CD14-positive monocyte (primary cell): ENCODE results near the gene CT45A1. TPM values are rescaled to one million over a fixed set of nuclear protein-coding genes. Genes with fewer than 3 reads are reported as not detected.
"Not testable (repeated sequence)": the region's sequence is repeated elsewhere in the genome, so short reads cannot be mapped to it uniquely, and the experiment has no call there.

Source experiments
- DNase-seq, 3 donors: peaks; one replicate each; pipeline ENCODE4 v3.0.0-alpha.2; 2011 to 2022
- H2AFZ ChIP-seq: 2 replicates; pipeline ENCODE4 v1.6.0; 2012; ENCODE audit warnings: mild to moderate bottlenecking, low read depth, low read length, inconsistent platforms; ENCODE audit not compliant: insufficient read depth, poor library complexity, severe bottlenecking
- H3K27ac ChIP-seq, 2 donors: 1 replicate in 1 of 2; 2 replicates in 1 of 2; pipeline ENCODE4 v1.5.1; 2012 to 2013; ENCODE audit warnings: low read length in 2 of 2, control low read depth in 1 of 2, inconsistent platforms in 1 of 2, low read depth in 1 of 2, mild to moderate bottlenecking in 1 of 2
- H3K27me3 ChIP-seq, 2 donors: one replicate each; pipeline versions ENCODE4 v1.6.0 to v1.6.1; 2011 to 2013; ENCODE audit warnings: low read length in 2 of 2; ENCODE audit not compliant: control insufficient read depth in 2 of 2, insufficient read depth in 2 of 2
- H3K36me3 ChIP-seq, 2 donors: replicated peaks in 1 of 2; 1 replicate in 1 of 2; 2 replicates in 1 of 2; pipeline versions ENCODE4 v1.5.1 to v1.6.1; 2012 to 2013; ENCODE audit warnings: low read length in 2 of 2, control low read depth in 1 of 2, inconsistent platforms in 1 of 2, mild to moderate bottlenecking in 1 of 2; ENCODE audit not compliant: insufficient read depth in 2 of 2, control insufficient read depth in 1 of 2
- H3K4me1 ChIP-seq, 2 donors: 1 replicate in 1 of 2; 2 replicates in 1 of 2; pipeline versions ENCODE4 v1.5.1 to v1.6.1; 2012 to 2013; ENCODE audit warnings: low read length in 2 of 2, control low read depth in 1 of 2, inconsistent platforms in 1 of 2, mild to moderate bottlenecking in 1 of 2, moderate library complexity in 1 of 2; ENCODE audit not compliant: insufficient read depth in 2 of 2, control insufficient read depth in 1 of 2
- H3K4me2 ChIP-seq: replicated peaks from 2 replicates; pipeline ENCODE3; 2012; ENCODE audit warnings: low read length, moderate library complexity, mild to moderate bottlenecking; ENCODE audit not compliant: poor library complexity, severe bottlenecking; ENCODE audit errors: extremely low read depth
- H3K4me3 ChIP-seq, 3 experiments: fragments of 200-600 bp in 1 of 3; sonication (generic) in 1 of 3; replicated peaks in 1 of 3; 1 replicate in 2 of 3; 2 replicates in 1 of 3; pipeline ENCODE4 v1.5.1; 2011 to 2013; ENCODE audit warnings: low read length in 3 of 3, mild to moderate bottlenecking in 3 of 3, control low read depth in 2 of 3, low read depth in 2 of 3, inconsistent platforms in 1 of 3, moderate library complexity in 1 of 3
- H3K79me2 ChIP-seq: 2 replicates; pipeline ENCODE4 v1.6.0; 2012; ENCODE audit warnings: mild to moderate bottlenecking, control low read depth, inconsistent platforms, low read length, moderate library complexity; ENCODE audit not compliant: insufficient read depth
- H3K9ac ChIP-seq: 2 replicates; pipeline ENCODE4 v1.6.0; 2017; ENCODE audit warnings: low read length, mild to moderate bottlenecking; ENCODE audit not compliant: insufficient read depth, poor library complexity, severe bottlenecking
- H3K9me3 ChIP-seq, 2 donors: replicated peaks in 1 of 2; 1 replicate in 1 of 2; 2 replicates in 1 of 2; pipeline versions ENCODE4 v1.5.1 to v1.6.1; 2012 to 2013; ENCODE audit warnings: low read length in 2 of 2, control low read depth in 1 of 2; ENCODE audit not compliant: control insufficient read depth in 1 of 2, insufficient read depth in 1 of 2
- H4K20me1 ChIP-seq: 2 replicates; pipeline ENCODE4 v1.6.0; 2012; ENCODE audit warnings: mild to moderate bottlenecking, low read length, control low read depth, moderate library complexity; ENCODE audit not compliant: insufficient read depth
- H3K27ac Mint-ChIP-seq, 7 donors: one replicate each; pipeline ENCODE4 v1.8.0; 2020; ENCODE audit warnings: mild to moderate bottlenecking in 7 of 7, mixed read lengths in 7 of 7, moderate library complexity in 6 of 7, inconsistent platforms in 2 of 7
- H3K27me3 Mint-ChIP-seq, 3 donors: one replicate each; pipeline ENCODE4 v1.8.0; 2021 to 2022; ENCODE audit warnings: low read depth in 3 of 3, mild to moderate bottlenecking in 3 of 3, mixed read lengths in 3 of 3, moderate library complexity in 3 of 3, inconsistent platforms in 1 of 3
- H3K36me3 Mint-ChIP-seq, 2 donors: one replicate each; pipeline ENCODE4 v1.8.0; 2020; ENCODE audit warnings: mixed read lengths in 2 of 2, inconsistent platforms in 1 of 2, mild to moderate bottlenecking in 1 of 2
- H3K4me1 Mint-ChIP-seq: one replicate; pipeline ENCODE4 v1.8.0; 2020; ENCODE audit warnings: mild to moderate bottlenecking, mixed read lengths
- H3K4me3 Mint-ChIP-seq, 2 donors: one replicate each; pipeline ENCODE4 v1.8.0; 2020; ENCODE audit warnings: mild to moderate bottlenecking in 2 of 2, mixed read lengths in 2 of 2, moderate library complexity in 1 of 2
- H3K9me3 Mint-ChIP-seq, 7 donors: one replicate each; pipeline ENCODE4 v1.8.0; 2020 to 2022; ENCODE audit warnings: mixed read lengths in 7 of 7, mild to moderate bottlenecking in 6 of 7, moderate library complexity in 6 of 7, inconsistent platforms in 2 of 7
- CTCF ChIP-seq: fragments of 200-600 bp; IDR thresholded peaks from one replicate; pipeline ENCODE4 v1.8.0; 2022; ENCODE audit warnings: antibody characterized with exemption, mild to moderate bottlenecking
- WGBS: methylation state at CpG from one replicate; pipeline ENCODE4 v1.1.5; 2013; ENCODE audit warnings: missing lambda C conversion rate; ENCODE audit not compliant: insufficient coverage; 5-methylcytosine and 5-hydroxymethylcytosine counted together
- intact Hi-C, 2 donors: fragments of 100-400 bp; cut with micrococcal nuclease; formaldehyde crosslinking; loops; one replicate each; pipeline versions ENCODE4 v1.15.0 to v1.15.1; 2023
- polyA plus RNA-seq, 3 donors: library from polyadenylated mRNA; depleted of rRNA in 1 of 3; unstranded in 2 of 3; stranded (reverse) in 1 of 3; fragments of 300-500 nt in 2 of 3; fragments of >200 nt in 1 of 3; fragmentation: Illumina TruSeq in 2 of 3; gene quantifications; 1 replicate in 2 of 3; 2 replicates in 1 of 3; pipeline ENCODE4 v1.2.3, GENCODE V29; 2012 to 2021

Gene CT45A1
- polyA plus RNA-seq, 3 donors: not detected

- Histone ChIP-seq H3K4me3 (no peak overlapping the region), H3K79me2 (no peaks in the 10 kb centered on the region), H3K27ac (no peak overlapping the region), H2AFZ (no peak overlapping the region), H3K4me1 (no peaks in the 10 kb centered on the region), H4K20me1 (no peaks in the 10 kb centered on the region), H3K4me2 (no peak overlapping the region), H3K9me3 (no peaks in the 10 kb centered on the region), H3K9ac (no peak overlapping the region), H3K27me3 (no peaks in the 10 kb centered on the region), H3K36me3 (no peaks in the 10 kb centered on the region)
- H3K9me3 Mint-ChIP-seq: peaks cover 0 to 4% (median 0%) of the 10 kb centered on the region in 7 donors
- intact Hi-C loops: no loop called here
- TF ChIP-seq CTCF: peak; percentile 19
- H3K36me3 Mint-ChIP-seq: no peaks in the 10 kb centered on the region
- H3K27me3 Mint-ChIP-seq: peaks cover 0 to 3% (median 0%) of the 10 kb centered on the region in 3 donors
- peak in 2 of 3 donors; percentile 2 to 4 for DNase-seq
- H3K4me3 Mint-ChIP-seq: no peak overlapping the region
- WGBS: 9% methylated on average over 8 of the region's 12 CpGs
- no peak overlapping the region for H3K27ac Mint-ChIP-seq
- no peaks in the 10 kb centered on the region for H3K4me1 Mint-ChIP-seq
Measured at GRCh38 chrX:135707880-135708279, 5.6 kb upstream of the CT45A1 start.

GRCh38 chrX:135713795-135714194 lies 356 bp downstream of the CT45A1 start:
- Mint-ChIP-seq H3K27ac (peak overlapping the region in 1 of 7 donors; percentile 40), H3K4me3 (no peak overlapping the region), H3K36me3 (no peaks in the 10 kb centered on the region), H3K27me3 (peaks cover 0 to 2% (median 0%) of the 10 kb centered on the region in 3 donors), H3K4me1 (no peaks in the 10 kb centered on the region), H3K9me3 (peaks cover 0 to 5% (median 2%) of the 10 kb centered on the region in 7 donors)
- no peak overlapping the region for H2AFZ ChIP-seq
- H3K36me3 ChIP-seq: no peaks in the 10 kb centered on the region
- no peak overlapping the region for H3K27ac ChIP-seq
- DNase-seq: no peak
- H3K4me3 ChIP-seq: no peak overlapping the region
- WGBS: no CpG with 5 or more reads among the region's 20 CpGs
- no peaks in the 10 kb centered on the region for H4K20me1 ChIP-seq
- H3K27me3 ChIP-seq: no peaks in the 10 kb centered on the region
- intact Hi-C loops: no loop called here
- H3K9ac ChIP-seq: no peak overlapping the region
- no peaks in the 10 kb centered on the region for H3K4me1 ChIP-seq
- no peaks in the 10 kb centered on the region for H3K79me2 ChIP-seq
- TF ChIP-seq CTCF: no peak
- H3K4me2 ChIP-seq: no peak overlapping the region
- no peaks in the 10 kb centered on the region for H3K9me3 ChIP-seq

GRCh38 chrX:135734666-135735065 lies 21.2 kb downstream of the CT45A1 start:
- H3K27me3 Mint-ChIP-seq, H2AFZ ChIP-seq, H3K9ac ChIP-seq, H3K4me3 Mint-ChIP-seq, DNase-seq, H3K4me1 ChIP-seq, H3K27ac Mint-ChIP-seq, H3K4me2 ChIP-seq, H3K9me3 Mint-ChIP-seq, H3K27me3 ChIP-seq, H3K9me3 ChIP-seq, H3K4me1 Mint-ChIP-seq, H3K27ac ChIP-seq, H4K20me1 ChIP-seq, H3K4me3 ChIP-seq, H3K36me3 Mint-ChIP-seq, H3K79me2 ChIP-seq, intact Hi-C loops, H3K36me3 ChIP-seq: not testable (repeated sequence)
- 71% methylated on average over 1 of the region's 5 CpGs for WGBS
